GM23338 (cell line): Measurements from ENCODE around the gene PPP1R37. TPM values are rescaled to one million over a fixed set of nuclear protein-coding genes. Genes with fewer than 3 reads are reported as not detected.

Source experiments
- ATAC-seq: fragments of 200-7000 bp; cut with Tn5 transposase; 3 replicates; pipeline ENCODE4 v1.9.1; 2020
- DNase-seq: peaks from one replicate; pipeline ENCODE4 v3.0.0-alpha.2; 2015; ENCODE audit warnings: low spot score
- H2AFZ ChIP-seq: fragments of 200-600 bp; sonication (generic); 2 replicates; pipeline ENCODE4 v1.8.0; 2016; ENCODE audit warnings: antibody characterized with exemption, mild to moderate bottlenecking, moderate library complexity
- H3F3A ChIP-seq: fragments of 200-600 bp; sonication (generic); replicated peaks from 2 replicates; pipeline ENCODE4 v1.8.0; 2017; ENCODE audit warnings: antibody characterized with exemption, mixed run types, low read depth
- H3K27ac ChIP-seq: fragments of 200-600 bp; sonication (generic); 2 replicates; pipeline ENCODE4 v1.6.1; 2016; ENCODE audit warnings: low read depth
- H3K27me3 ChIP-seq: fragments of 200-600 bp; sonication (generic); 2 replicates; pipeline ENCODE4 v1.8.0; 2016; ENCODE audit warnings: mild to moderate bottlenecking, mixed run types, moderate library complexity; ENCODE audit not compliant: insufficient read depth
- H3K36me3 ChIP-seq: fragments of 200-600 bp; sonication (generic); 2 replicates; pipeline ENCODE4 v1.8.0; 2016; ENCODE audit warnings: mild to moderate bottlenecking; ENCODE audit not compliant: insufficient read depth
- H3K4me1 ChIP-seq: fragments of 200-600 bp; sonication (generic); 2 replicates; pipeline ENCODE4 v1.8.0; 2016; ENCODE audit warnings: mild to moderate bottlenecking, moderate library complexity; ENCODE audit not compliant: insufficient read depth
- H3K4me2 ChIP-seq: fragments of 200-600 bp; sonication (generic); 2 replicates; pipeline ENCODE4 v1.7.1; 2017; ENCODE audit warnings: mixed run types
- H3K4me3 ChIP-seq: fragments of 200-600 bp; sonication (generic); 2 replicates; pipeline ENCODE4 v1.6.1; 2016; ENCODE audit warnings: mixed run types
- H3K79me2 ChIP-seq: fragments of 200-600 bp; sonication (generic); replicated peaks from 2 replicates; pipeline ENCODE4 v1.8.0; 2017; ENCODE audit warnings: mild to moderate bottlenecking; ENCODE audit not compliant: insufficient read depth
- H3K9me2 ChIP-seq: fragments of 200-600 bp; sonication (generic); 2 replicates; pipeline ENCODE4 v1.8.0; 2017; ENCODE audit not compliant: insufficient read depth
- H4K20me1 ChIP-seq: fragments of 200-600 bp; sonication (generic); replicated peaks from 2 replicates; pipeline ENCODE4 v1.8.0; 2017; ENCODE audit warnings: mild to moderate bottlenecking; ENCODE audit not compliant: insufficient read depth
- H3K27ac Mint-ChIP-seq: 2 replicates; pipeline ENCODE4 v1.8.0; 2020; ENCODE audit warnings: inconsistent platforms, mild to moderate bottlenecking, moderate library complexity, mixed read lengths
- H3K27me3 Mint-ChIP-seq: 3 replicates; pipeline ENCODE4 v1.8.0; 2022; ENCODE audit warnings: low read depth, mild to moderate bottlenecking, moderate library complexity, mixed read lengths, inconsistent platforms; ENCODE audit not compliant: insufficient read depth, poor library complexity
- H3K36me3 Mint-ChIP-seq: 3 replicates; pipeline ENCODE4 v1.8.0; 2021; ENCODE audit warnings: low read depth, mild to moderate bottlenecking, inconsistent platforms, moderate library complexity, mixed read lengths
- H3K4me1 Mint-ChIP-seq: 3 replicates; pipeline ENCODE4 v1.8.0; 2020; ENCODE audit warnings: mild to moderate bottlenecking, inconsistent platforms, mixed read lengths
- H3K4me3 Mint-ChIP-seq: 3 replicates; pipeline ENCODE4 v1.8.0; 2021; ENCODE audit warnings: moderate library complexity, mild to moderate bottlenecking, inconsistent platforms, mixed read lengths
- H3K9me3 Mint-ChIP-seq: 3 replicates; pipeline ENCODE4 v1.8.0; 2020; ENCODE audit warnings: moderate library complexity, mild to moderate bottlenecking, inconsistent platforms, mixed read lengths
- CREB1 ChIP-seq: fragments of 250-450 bp; sonication (Bioruptor Pico); IDR thresholded peaks from 2 replicates; pipeline ENCODE4 v1.5.0; 2020; ENCODE audit warnings: low read depth, mild to moderate bottlenecking, moderate library complexity
- EZH2phosphoT487 ChIP-seq: fragments of 200-600 bp; sonication (generic); IDR thresholded peaks from one replicate; pipeline ENCODE4 v1.8.1; 2018; ENCODE audit warnings: antibody characterized with exemption; ENCODE audit not compliant: unreplicated experiment
- NANOG ChIP-seq: IDR thresholded peaks from 2 replicates; pipeline ENCODE4 v1.6.1; 2016; ENCODE audit warnings: antibody characterized with exemption, borderline replicate concordance
- STAT1 ChIP-seq: IDR thresholded peaks from one replicate; pipeline ENCODE4 v1.6.1; 2016; ENCODE audit warnings: antibody characterized with exemption; ENCODE audit not compliant: unreplicated experiment
- ZNF114 ChIP-seq: fragments of 250-450 bp; sonication (Bioruptor Pico); IDR thresholded peaks from 2 replicates; pipeline ENCODE4 v1.5.0; 2020; ENCODE audit warnings: mild to moderate bottlenecking, moderate library complexity
- ZNF331 ChIP-seq: fragments of 250-450 bp; sonication (Bioruptor Pico); IDR thresholded peaks from 2 replicates; pipeline ENCODE4 v1.5.0; 2020; ENCODE audit warnings: low read depth, mild to moderate bottlenecking, moderate library complexity
- ZNF462 ChIP-seq: fragments of 250-450 bp; sonication (Bioruptor Pico); IDR thresholded peaks from 2 replicates; pipeline ENCODE4 v1.5.0; 2020; ENCODE audit warnings: mild to moderate bottlenecking, moderate library complexity
- polyA plus RNA-seq: library from polyadenylated mRNA; unstranded; fragments of >200 nt; fragmentation: Nextera tagmentation; extraction: Ambion mirVana; gene quantifications from 2 replicates; pipeline ENCODE4 v1.2.1, GENCODE V29; 2016
- total RNA-seq: library from RNA; depleted of rRNA; stranded (reverse); fragments of >200 nt; shearing (Covaris generic); gene quantifications from 2 replicates; pipeline ENCODE4 v1.2.3, GENCODE V29; 2014
- TF ChIP-seq, protein P1 (sequence below): IDR thresholded peaks from 2 replicates; pipeline ENCODE4 v1.6.1; 2016; ENCODE audit warnings: antibody characterized with exemption

PPP1R37 gene
- total and polyA plus RNA-seq, 2 experiments from 2014 or later: 6.9 to 47.2 TPM

- TF ChIP-seq ZNF462 (CRISPR knock-in tag) (no peak), ZNF331 (CRISPR knock-in tag) (no peak), EZH2phosphoT487 (no peak), NANOG (no peak), ZNF114 (no peak), CREB1 (CRISPR knock-in tag) (no peak), STAT1 (no peak)
- TF ChIP-seq, protein P1, sequence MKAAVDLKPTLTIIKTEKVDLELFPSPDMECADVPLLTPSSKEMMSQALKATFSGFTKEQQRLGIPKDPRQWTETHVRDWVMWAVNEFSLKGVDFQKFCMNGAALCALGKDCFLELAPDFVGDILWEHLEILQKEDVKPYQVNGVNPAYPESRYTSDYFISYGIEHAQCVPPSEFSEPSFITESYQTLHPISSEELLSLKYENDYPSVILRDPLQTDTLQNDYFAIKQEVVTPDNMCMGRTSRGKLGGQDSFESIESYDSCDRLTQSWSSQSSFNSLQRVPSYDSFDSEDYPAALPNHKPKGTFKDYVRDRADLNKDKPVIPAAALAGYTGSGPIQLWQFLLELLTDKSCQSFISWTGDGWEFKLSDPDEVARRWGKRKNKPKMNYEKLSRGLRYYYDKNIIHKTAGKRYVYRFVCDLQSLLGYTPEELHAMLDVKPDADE: no peak
These were observed 28.9 kb downstream of the PPP1R37 start (continued) for GRCh38 chr19:45121827-45122345.

- H3K27me3 ChIP-seq: no peaks in the 10 kb centered on the region
- H3K36me3 ChIP-seq: no peaks in the 10 kb centered on the region
- Mint-ChIP-seq H3K9me3 (no peaks in the 10 kb centered on the region), H3K4me1 (peaks cover 8% of the 10 kb centered on the region; the same call in 2 of the 3 replicates), H3K4me3 (no peak overlapping the region), H3K36me3 (no peaks in the 10 kb centered on the region), H3K27me3 (peaks cover 9% of the 10 kb centered on the region), H3K27ac (no peak overlapping the region)
- DNase-seq (no peak), ATAC-seq (no peak)
- H4K20me1 ChIP-seq: peaks cover 41% of the 10 kb centered on the region
- H3K4me2 ChIP-seq: no peak overlapping the region
- no peaks in the 10 kb centered on the region for H3K9me2 ChIP-seq
- 0 out of 2 replicates have a peak, but pooled peaks cover 2% of the 10 kb centered on the region for H3F3A ChIP-seq
- H3K4me3 ChIP-seq: no peak overlapping the region
- H3K79me2 ChIP-seq: peaks cover 62% of the 10 kb centered on the region
- no peak for TF ChIP-seq CREB1 (CRISPR knock-in tag)
- H3K4me1 ChIP-seq: no peaks in the 10 kb centered on the region
- no peak overlapping the region for H2AFZ ChIP-seq
- H3K27ac ChIP-seq: no peak overlapping the region
These were observed 29.9 kb downstream of the PPP1R37 start for GRCh38 chr19:45122832-45123231.
